OCI-LY1 (cell line): ENCODE data around the gene SPTSSB.

Experiments
- H2AFZ ChIP-seq: fragments of 200-600 bp; sonication (generic), shearing (Covaris generic); 2 replicates; pipeline ENCODE4 v1.6.0; 2014; ENCODE audit warnings: antibody characterized with exemption, mild to moderate bottlenecking, low read length
- H3F3A ChIP-seq: fragments of 200-600 bp; sonication (generic), shearing (Covaris generic); 2 replicates; pipeline ENCODE4 v1.6.0; 2014; ENCODE audit warnings: mild to moderate bottlenecking, antibody characterized with exemption, low read length, moderate library complexity; ENCODE audit not compliant: insufficient read depth
- H3K27ac ChIP-seq: fragments of 200-600 bp; sonication (generic); 2 replicates; pipeline ENCODE4 v1.5.1; 2014; ENCODE audit warnings: low read length, mixed run types, mild to moderate bottlenecking, low read depth; ENCODE audit not compliant: poor library complexity, severe bottlenecking
- H3K27me3 ChIP-seq: fragments of 200-600 bp; sonication (generic); 2 replicates; pipeline ENCODE4 v1.6.0; 2014; ENCODE audit warnings: antibody characterized with exemption, mild to moderate bottlenecking, low read length, moderate library complexity; ENCODE audit not compliant: insufficient read depth
- H3K36me3 ChIP-seq: fragments of 200-600 bp; sonication (generic); 2 replicates; pipeline ENCODE4 v1.6.1; 2014; ENCODE audit warnings: mild to moderate bottlenecking, antibody characterized with exemption, low read length, moderate library complexity, mixed read lengths; ENCODE audit not compliant: insufficient read depth
- H3K4me1 ChIP-seq: fragments of 200-600 bp; sonication (generic); 2 replicates; pipeline ENCODE4 v1.5.1; 2014; ENCODE audit warnings: mild to moderate bottlenecking, low read length, moderate library complexity; ENCODE audit not compliant: insufficient read depth, severe bottlenecking
- H3K4me2 ChIP-seq: fragments of 200-600 bp; sonication (generic), shearing (Covaris generic); 2 replicates; pipeline ENCODE4 v1.6.1; 2014; ENCODE audit warnings: low read length
- H3K4me3 ChIP-seq: fragments of 200-600 bp; sonication (generic); 2 replicates; pipeline ENCODE4 v1.5.1; 2014; ENCODE audit warnings: low read length, low read depth, mild to moderate bottlenecking, mixed read lengths; ENCODE audit not compliant: poor library complexity, severe bottlenecking
- H3K79me2 ChIP-seq: fragments of 200-600 bp; shearing (Covaris generic); 2 replicates; pipeline ENCODE4 v1.6.1; 2016; ENCODE audit warnings: mixed run types, low read length, mixed read lengths; ENCODE audit not compliant: insufficient read depth
- H3K9ac ChIP-seq: fragments of 200-600 bp; sonication (generic), shearing (Covaris generic); 2 replicates; pipeline ENCODE4 v1.6.1; 2014; ENCODE audit warnings: mild to moderate bottlenecking, low read length, mixed read lengths
- H3K9me2 ChIP-seq: fragments of 200-600 bp; sonication (generic), shearing (Covaris generic); 2 replicates; pipeline ENCODE4 v1.6.1; 2014; ENCODE audit warnings: low read depth, mild to moderate bottlenecking, low read length, mixed read lengths
- H3K9me3 ChIP-seq: fragments of 200-600 bp; shearing (Covaris generic); 2 replicates; pipeline ENCODE4 v1.6.1; 2014; ENCODE audit warnings: low read length, mixed read lengths
- H4K20me1 ChIP-seq: fragments of 200-600 bp; sonication (generic), shearing (Covaris generic); 2 replicates; pipeline ENCODE4 v1.6.0; 2016; ENCODE audit warnings: mild to moderate bottlenecking, low read length; ENCODE audit not compliant: insufficient read depth
- CTCF ChIP-seq: fragments of 200-600 bp; sonication (generic), shearing (Covaris generic); IDR thresholded peaks from 2 replicates; pipeline ENCODE4 v1.5.1; 2017; ENCODE audit warnings: mild to moderate bottlenecking, antibody characterized with exemption, low read length, moderate library complexity, mixed read lengths
- EZH2 ChIP-seq: fragments of 200-600 bp; sonication (generic), shearing (Covaris generic); IDR thresholded peaks from 2 replicates; pipeline ENCODE4 v1.8.0; 2017; ENCODE audit warnings: borderline replicate concordance, mixed run types, mild to moderate bottlenecking, antibody characterized with exemption, low read length, moderate library complexity, mixed read lengths

SPTSSB gene

GRCh38 chr3:161413127-161413854 is 42.0 kb upstream of the SPTSSB start:
- H2AFZ ChIP-seq = no peak overlapping the region
- H3K9ac ChIP-seq = no peak overlapping the region

GRCh38 chr3:161412123-161412522 is 40.8 kb upstream of the SPTSSB start:
- Histone ChIP-seq H2AFZ (no peak overlapping the region), H3K9me3 (no peaks in the 10 kb centered on the region), H3K4me1 (no peaks in the 10 kb centered on the region), H3K9me2 (no peaks in the 10 kb centered on the region), H3K27me3 (no peaks in the 10 kb centered on the region), H3K4me2 (no peak overlapping the region), H3K4me3 (no peak overlapping the region), H3K79me2 (no peaks in the 10 kb centered on the region), H3K27ac (no peak overlapping the region), H3F3A (no peaks in the 10 kb centered on the region), H3K36me3 (no peaks in the 10 kb centered on the region), H4K20me1 (no peaks in the 10 kb centered on the region), H3K9ac (no peak overlapping the region)
- TF ChIP-seq CTCF = no peak
- TF ChIP-seq EZH2 = no peak

More at GRCh38 chr3:161413127-161413854, 42.0 kb upstream of the SPTSSB start:
- Histone ChIP-seq H4K20me1 (no peaks in the 10 kb centered on the region), H3F3A (no peaks in the 10 kb centered on the region), H3K9me2 (no peaks in the 10 kb centered on the region), H3K36me3 (no peaks in the 10 kb centered on the region), H3K4me2 (no peak overlapping the region), H3K4me1 (no peaks in the 10 kb centered on the region), H3K27me3 (no peaks in the 10 kb centered on the region), H3K4me3 (no peak overlapping the region), H3K79me2 (no peaks in the 10 kb centered on the region), H3K9me3 (no peaks in the 10 kb centered on the region), H3K27ac (no peak overlapping the region)
- TF ChIP-seq CTCF = no peak
- no peak for TF ChIP-seq EZH2

- H3K9ac ChIP-seq = no peak overlapping the region
- H3K4me1 ChIP-seq = no peaks in the 10 kb centered on the region
- no peaks in the 10 kb centered on the region for H3K79me2 ChIP-seq
- H2AFZ ChIP-seq = no peak overlapping the region
- no peak overlapping the region for H3K4me2 ChIP-seq
- no peaks in the 10 kb centered on the region for H3K9me3 ChIP-seq
- no peak overlapping the region for H3K4me3 ChIP-seq
- H3K9me2 ChIP-seq = no peaks in the 10 kb centered on the region
- no peaks in the 10 kb centered on the region for H4K20me1 ChIP-seq
- H3K36me3 ChIP-seq = no peaks in the 10 kb centered on the region
- TF ChIP-seq EZH2 (no peak), CTCF (no peak)
- H3F3A ChIP-seq = no peaks in the 10 kb centered on the region
- H3K27ac ChIP-seq = no peak overlapping the region
- no peaks in the 10 kb centered on the region for H3K27me3 ChIP-seq
Observed at GRCh38 chr3:161409858-161410257, 38.5 kb upstream of the SPTSSB start.
